HG02798 (cell line): ENCODE measurements around the gene NPAS2.
A peak's percentile ranks its signal among the peaks of the same experiment; 100 is the strongest.

Experiments used
- ATAC-seq: cut with Tn5 transposase; IDR thresholded peaks from one replicate; pipeline ENCODE4 v1.9.1; 2021; ENCODE audit warnings: mild to moderate bottlenecking; ENCODE audit not compliant: unreplicated experiment, poor library complexity

The NPAS2 gene

GRCh38 chr2:100977511-100977910, 157.6 kb downstream of the NPAS2 start:
- no peak for ATAC-seq

DNA sequence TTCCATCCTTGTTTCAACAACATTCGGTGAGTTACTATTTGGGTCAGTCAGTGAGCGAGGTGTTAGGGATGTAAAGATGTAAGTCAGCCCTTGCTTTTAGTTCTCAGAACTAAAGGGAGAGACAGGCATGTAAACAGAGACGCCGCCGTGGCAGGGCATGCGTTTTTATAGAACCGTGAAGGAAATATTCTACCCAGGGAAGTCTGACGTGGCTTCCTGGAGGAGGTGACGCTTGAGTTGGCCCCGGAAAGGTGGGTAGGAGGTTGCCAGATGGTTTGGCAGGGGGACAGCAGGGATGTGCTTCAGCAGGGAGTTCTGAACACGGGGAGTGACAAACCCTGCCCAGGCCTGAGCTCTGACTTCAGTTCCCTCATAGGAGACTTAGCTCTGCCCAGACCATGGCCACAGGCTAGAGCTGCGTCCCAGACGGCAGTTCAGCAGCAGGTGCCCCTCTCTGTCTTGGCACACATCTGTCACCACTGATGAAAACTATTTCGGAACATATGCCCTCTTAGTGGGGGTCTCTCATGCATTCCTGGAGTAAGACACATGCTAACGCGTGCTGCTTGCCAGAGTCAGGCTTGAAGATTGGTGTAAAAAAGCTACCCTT, 158.7 kb downstream of the NPAS2 start:
- no peak for ATAC-seq

DNA sequence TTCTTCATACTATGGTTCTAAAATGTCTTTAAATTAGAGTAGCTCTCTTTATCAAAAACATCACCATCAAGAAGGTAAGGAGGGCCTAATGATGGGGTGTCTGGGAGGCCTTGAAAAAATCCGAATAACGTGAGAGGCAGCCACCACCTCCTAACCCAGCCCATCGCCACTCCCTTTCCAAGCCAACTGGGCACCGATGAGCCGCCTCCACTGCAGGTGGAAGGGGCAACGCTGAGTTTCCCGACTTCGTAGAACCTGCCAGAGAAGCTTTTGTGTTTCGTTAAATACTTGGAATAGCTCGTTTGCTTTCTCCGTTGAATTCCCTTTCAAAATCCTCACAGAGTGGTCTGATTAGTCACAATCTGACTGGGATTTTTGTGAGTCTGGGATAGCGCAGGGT, 160.1 kb downstream of the NPAS2 start:
- no peak for ATAC-seq

DNA sequence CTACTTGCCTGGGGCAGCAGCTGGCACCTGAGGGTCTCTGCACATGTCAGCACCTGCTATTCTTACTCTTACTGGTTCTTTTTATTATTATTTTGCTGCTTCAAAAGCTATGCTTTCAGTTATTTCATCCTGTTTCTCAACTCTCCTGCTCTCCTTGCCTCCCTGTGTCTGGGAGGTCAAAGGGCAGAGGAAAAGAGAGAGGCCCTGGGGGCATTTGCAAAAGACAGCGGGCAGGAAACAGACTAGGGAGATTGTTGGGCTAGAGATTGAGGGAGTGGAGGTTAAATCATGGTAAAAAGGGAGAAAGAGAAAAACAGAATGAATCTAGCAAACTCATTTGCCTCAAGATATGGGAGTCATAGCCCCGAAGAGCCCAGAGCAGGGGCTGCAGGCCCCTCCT, 161.1 kb downstream of the NPAS2 start:
- no peak for ATAC-seq

DNA sequence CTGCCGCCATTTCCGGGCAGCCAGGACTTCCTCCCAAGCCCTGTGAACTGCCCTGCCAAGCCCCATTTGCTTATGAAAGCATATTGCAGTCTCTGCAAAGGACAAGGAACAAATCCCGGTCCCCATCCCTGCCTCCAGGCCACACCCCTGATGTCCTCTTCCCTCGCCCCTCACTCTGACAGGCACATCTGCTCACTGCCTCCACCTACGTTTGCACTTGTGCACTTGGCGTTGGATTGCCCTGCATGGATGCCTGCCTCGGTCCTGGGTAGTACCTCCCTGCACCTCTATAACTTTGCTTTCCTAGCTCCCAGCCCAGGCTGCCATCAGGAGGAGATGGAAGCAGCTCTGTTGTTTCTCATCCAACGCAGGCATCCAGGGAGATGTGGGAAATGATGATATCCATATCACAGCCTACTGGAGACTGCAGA, 162.5 kb downstream of the NPAS2 start:
- no peak for ATAC-seq

DNA sequence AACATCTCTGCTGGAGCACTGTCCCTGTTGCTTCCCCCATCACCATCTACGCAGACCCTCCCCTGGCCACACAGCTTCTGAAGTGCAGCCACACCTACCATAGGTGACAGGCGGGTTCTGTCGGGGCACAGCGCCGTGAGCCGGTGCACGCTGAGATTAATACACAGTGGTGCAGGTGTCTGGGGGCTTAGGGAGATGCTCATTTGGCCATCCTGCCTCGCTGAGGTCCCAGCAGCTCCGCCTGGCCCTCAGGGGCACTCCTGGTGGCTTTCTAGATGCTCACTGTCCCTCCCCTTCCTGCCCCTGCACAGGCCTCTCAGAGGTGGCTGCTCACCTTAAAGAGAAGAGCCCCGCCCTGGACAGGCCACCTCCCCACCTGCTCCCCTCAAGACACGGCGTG, 163.3 kb downstream of the NPAS2 start:
- ATAC-seq = no peak

DNA sequence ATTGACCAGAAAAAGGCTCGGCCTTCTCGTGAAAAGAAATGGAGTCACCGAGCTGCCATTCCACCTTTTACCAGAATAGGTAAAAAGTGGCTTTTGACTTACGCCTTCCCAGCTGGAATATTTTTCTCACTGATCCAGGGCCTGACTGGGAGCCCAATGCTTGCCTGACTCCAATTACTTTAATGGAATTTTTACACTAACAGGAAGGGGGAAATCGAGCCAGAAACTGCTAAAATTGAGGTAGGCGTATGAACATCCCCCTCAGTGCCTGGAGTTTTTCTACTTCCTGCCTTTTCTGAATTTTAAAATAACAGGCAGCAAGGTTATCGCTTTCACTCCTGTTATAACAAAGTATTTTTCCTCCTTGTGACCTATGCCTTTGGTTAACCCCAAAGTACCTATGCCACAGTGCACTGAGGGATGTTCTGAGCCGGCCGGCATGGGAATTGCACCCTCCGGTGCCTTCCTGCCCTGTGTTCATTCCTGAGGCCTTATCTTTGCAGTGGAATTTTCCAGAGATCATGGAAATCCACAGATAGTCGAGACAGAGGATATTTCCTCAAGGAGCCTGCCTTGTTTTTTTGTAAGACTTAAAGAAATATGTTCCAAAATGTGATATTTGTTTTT, 163.9 kb downstream of the NPAS2 start:
- ATAC-seq = no peak

- ATAC-seq = peak; percentile 68
Measured at GRCh38 chr2:100984892-100985307, 165.0 kb downstream of the NPAS2 start.

GRCh38 chr2:100986157-100986556, 166.2 kb downstream of the NPAS2 start:
- ATAC-seq = no peak

GRCh38 chr2:100987536-100987935, 167.6 kb downstream of the NPAS2 start:
- ATAC-seq = no peak

DNA sequence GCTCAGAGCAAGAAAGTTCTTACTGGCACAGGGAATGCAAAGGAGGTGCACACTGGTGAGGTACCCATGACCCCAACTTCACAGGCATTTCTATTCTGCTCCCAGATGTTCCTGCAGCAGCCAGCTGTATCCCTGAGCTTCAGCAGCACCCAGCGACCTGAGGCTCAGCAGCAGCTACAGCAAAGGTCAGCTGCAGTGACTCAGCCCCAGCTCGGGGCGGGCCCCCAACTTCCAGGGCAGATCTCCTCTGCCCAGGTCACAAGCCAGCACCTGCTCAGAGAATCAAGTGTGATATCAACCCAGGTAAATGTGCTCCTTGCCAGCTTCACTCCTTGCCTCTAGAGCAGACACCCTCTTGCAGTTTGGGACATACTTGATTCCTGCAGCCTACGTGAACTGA, 168.0 kb downstream of the NPAS2 start:
- no peak for ATAC-seq

DNA sequence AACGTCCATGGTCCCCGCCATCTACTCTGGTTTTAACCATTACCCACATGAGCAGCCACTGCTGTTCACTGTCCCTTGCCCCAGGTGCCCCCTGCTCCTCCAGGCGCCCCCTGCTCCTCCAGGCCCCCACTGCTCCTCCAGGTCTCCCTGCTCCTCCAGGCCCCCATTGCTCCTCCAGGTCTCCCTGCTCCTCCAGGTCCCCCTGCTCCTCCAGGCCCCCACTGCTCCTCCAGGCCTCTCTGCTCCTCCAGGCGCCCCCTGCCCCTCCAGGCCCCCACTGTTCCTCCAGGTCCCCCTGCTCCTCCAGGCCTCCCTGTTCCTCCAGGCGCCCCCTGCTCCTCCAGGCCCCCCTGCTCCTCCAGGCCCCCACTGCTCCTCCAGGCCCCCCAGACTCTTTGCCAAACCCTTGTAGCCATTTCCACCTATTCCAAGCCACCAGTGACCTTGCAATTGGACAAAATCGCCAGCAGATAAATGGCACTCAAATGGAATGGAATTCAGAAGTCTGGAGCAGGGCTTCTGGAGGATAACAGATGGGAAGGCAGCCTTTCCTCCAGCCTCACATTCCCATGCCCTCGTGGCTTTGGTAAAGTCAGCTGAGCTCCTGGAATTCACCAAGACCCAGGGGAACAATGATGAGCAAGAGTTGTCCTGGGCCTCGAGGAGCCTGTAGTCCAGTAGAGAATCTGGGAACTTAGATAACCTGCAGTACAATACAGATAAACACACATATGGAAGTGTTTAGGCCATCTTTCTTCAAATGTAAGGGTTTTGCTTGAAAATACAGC, 168.9 kb downstream of the NPAS2 start:
- ATAC-seq = no peak

- no peak for ATAC-seq
Measured at GRCh38 chr2:100989666-100990065, 169.7 kb downstream of the NPAS2 start.

- ATAC-seq = no peak
Measured at GRCh38 chr2:100990166-100990565, 170.2 kb downstream of the NPAS2 start.

- no peak for ATAC-seq
Measured at GRCh38 chr2:100990650-100991403, 170.9 kb downstream of the NPAS2 start.

- no peak for ATAC-seq
Measured at GRCh38 chr2:100991404-100991773, 171.4 kb downstream of the NPAS2 start.

GRCh38 chr2:100992262-100992661, 172.3 kb downstream of the NPAS2 start:
- ATAC-seq = no peak

DNA sequence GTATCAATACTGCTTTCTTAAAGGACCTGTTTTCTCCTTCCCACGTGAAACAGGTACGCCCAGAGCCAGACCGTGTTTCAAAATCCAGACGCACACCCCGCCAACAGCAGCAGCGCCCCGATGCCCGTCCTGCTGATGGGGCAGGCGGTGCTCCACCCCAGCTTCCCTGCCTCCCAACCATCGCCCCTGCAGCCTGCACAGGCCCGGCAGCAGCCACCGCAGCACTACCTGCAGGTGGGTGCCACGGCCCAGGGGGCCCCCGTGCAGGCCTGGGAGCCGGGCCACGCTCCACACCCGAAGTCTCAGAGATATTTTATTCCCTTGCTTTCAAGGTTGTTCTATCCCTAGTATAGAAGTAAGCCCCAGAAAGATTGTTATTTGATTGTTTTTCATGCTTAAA, 173.4 kb downstream of the NPAS2 start:
- ATAC-seq = no peak

GRCh38 chr2:100995309-100996075, 175.6 kb downstream of the NPAS2 start:
- ATAC-seq = no peak
